ENCODE data around the gene MAP3K8.
A peak's percentile ranks its signal among the peaks of the same experiment; 100 is the strongest.
"Not testable (repeated sequence)": the region's sequence is repeated elsewhere in the genome, so short reads cannot be mapped to it uniquely, and the experiment has no call there.

The MAP3K8 gene

GRCh38 chr10:30422981-30423654 is 10.9 kb upstream of the MAP3K8 start:
- DNase-seq = peak in 1 of 58 donors; percentile 18

- DNase-seq = not testable (repeated sequence)
Measured at GRCh38 chr10:30423655-30424275, 10.2 kb upstream of the MAP3K8 start.

- DNase-seq = no peak
Measured at GRCh38 chr10:30425336-30426075, 8.5 kb upstream of the MAP3K8 start.

GRCh38 chr10:30430544-30431298 is 3.3 kb upstream of the MAP3K8 start:
- no peak for DNase-seq

- DNase-seq = no peak
Measured at GRCh38 chr10:30431435-30431911, 2.5 kb upstream of the MAP3K8 start.

- peak in 1 of 58 donors; percentile 52 for DNase-seq
Measured at GRCh38 chr10:30432622-30433305, 1.2 kb upstream of the MAP3K8 start.

GRCh38 chr10:30433306-30433729 is 666 bp upstream of the MAP3K8 start:
- DNase-seq = peak in 10 of 58 donors; percentile 32 to 68 (median 52)

- peak in 39 of 58 donors; percentile 16 to 74 (median 46) for DNase-seq
Measured at GRCh38 chr10:30434273-30435072, 489 bp downstream of the MAP3K8 start.

GRCh38 chr10:30435073-30435422 is 1.1 kb downstream of the MAP3K8 start:
- DNase-seq = peak in 2 of 58 donors; percentile 9 to 15

GRCh38 chr10:30435499-30436167 is 1.6 kb downstream of the MAP3K8 start:
- not testable (repeated sequence) for DNase-seq

- peak in 24 of 58 donors; percentile 9 to 58 (median 24) for DNase-seq
Measured at GRCh38 chr10:30436191-30436611, 2.2 kb downstream of the MAP3K8 start.

- DNase-seq = no peak
Measured at GRCh38 chr10:30436671-30437030, 2.7 kb downstream of the MAP3K8 start.

GRCh38 chr10:30437031-30437841 is 3.3 kb downstream of the MAP3K8 start:
- DNase-seq = no peak

- no peak for DNase-seq
Measured at GRCh38 chr10:30438021-30438850, 4.3 kb downstream of the MAP3K8 start.

GRCh38 chr10:30439931-30440330 is 5.9 kb downstream of the MAP3K8 start:
- DNase-seq = no peak

GRCh38 chr10:30442019-30442606 is 8.1 kb downstream of the MAP3K8 start:
- no peak for DNase-seq

- no peak for DNase-seq
Measured at GRCh38 chr10:30443049-30443448, 9.1 kb downstream of the MAP3K8 start.

Data from anterior cingulate cortex (tissue), 58 donors.